MCF 10A (cell line): ENCODE measurements around the gene KLHL15. TPM values are rescaled to one million over a fixed set of nuclear protein-coding genes. Genes with fewer than 3 reads are reported as not detected.

Experiments used
- BruUV-seq: library from RNA; stranded (reverse); fragments of 400-500 nt; replicated peaks from 2 replicates; lab custom pipeline; 2021; lab: Mats Ljungman, UMichigan
- CTCF ChIA-PET: fragments of 300-600 bp; sonication (Branson Sonifier 250); formaldehyde crosslinking; extraction: SDS; loops from one replicate; lab custom pipeline; 2021; ENCODE audit warnings: antibody characterized with exemption, inconsistent platforms; lab: Yijun Ruan, JAX
- POLR2A ChIA-PET: fragments of 300-600, 350-650 bp; sonication (Branson Sonifier 250); formaldehyde crosslinking; extraction: SDS; loops from one replicate; lab custom pipeline; 2020; ENCODE audit warnings: antibody characterized with exemption, inconsistent platforms; lab: Yijun Ruan, JAX
- DNase-seq: peaks from one replicate; pipeline ENCODE4 v3.0.0-alpha.2; 2018; ENCODE audit not compliant: unreplicated experiment
- H3K27ac Mint-ChIP-seq: one replicate; pipeline ENCODE4 v1.8.0; 2022; ENCODE audit warnings: mild to moderate bottlenecking, low read depth, mixed read lengths; ENCODE audit not compliant: unreplicated experiment
- H3K27me3 Mint-ChIP-seq: one replicate; pipeline ENCODE4 v1.8.0; 2022; ENCODE audit warnings: mixed read lengths; ENCODE audit not compliant: insufficient read depth, unreplicated experiment
- H3K36me3 Mint-ChIP-seq: one replicate; pipeline ENCODE4 v1.8.0; 2022; ENCODE audit warnings: mild to moderate bottlenecking, moderate library complexity, mixed read lengths; ENCODE audit not compliant: insufficient read depth, unreplicated experiment
- H3K4me1 Mint-ChIP-seq: one replicate; pipeline ENCODE4 v1.8.0; 2022; ENCODE audit warnings: mixed read lengths; ENCODE audit not compliant: insufficient read depth, unreplicated experiment
- H3K4me3 Mint-ChIP-seq: one replicate; pipeline ENCODE4 v1.8.0; 2022; ENCODE audit warnings: mild to moderate bottlenecking, moderate library complexity, mixed read lengths; ENCODE audit not compliant: unreplicated experiment
- H3K9me3 Mint-ChIP-seq: one replicate; pipeline ENCODE4 v1.8.0; 2022; ENCODE audit warnings: mixed read lengths; ENCODE audit not compliant: unreplicated experiment
- intact Hi-C: fragments of 100-400 bp; cut with micrococcal nuclease; formaldehyde crosslinking; loops from 2 replicates; pipeline ENCODE4 v1.14.1; 2022
- total RNA-seq: library from RNA; stranded (reverse); gene quantifications from 2 replicates; pipeline ENCODE4 v1.2.3, GENCODE V29; 2022
- TF ChIP-seq, protein P1 (sequence below): fragments of 200-600 bp; IDR thresholded peaks from one replicate; pipeline ENCODE4 v1.8.0; 2022; ENCODE audit warnings: antibody characterized with exemption, mild to moderate bottlenecking; ENCODE audit not compliant: unreplicated experiment

The KLHL15 gene
- total RNA-seq, 1 experiment from 2014 or later, result 4.8 TPM

DNA sequence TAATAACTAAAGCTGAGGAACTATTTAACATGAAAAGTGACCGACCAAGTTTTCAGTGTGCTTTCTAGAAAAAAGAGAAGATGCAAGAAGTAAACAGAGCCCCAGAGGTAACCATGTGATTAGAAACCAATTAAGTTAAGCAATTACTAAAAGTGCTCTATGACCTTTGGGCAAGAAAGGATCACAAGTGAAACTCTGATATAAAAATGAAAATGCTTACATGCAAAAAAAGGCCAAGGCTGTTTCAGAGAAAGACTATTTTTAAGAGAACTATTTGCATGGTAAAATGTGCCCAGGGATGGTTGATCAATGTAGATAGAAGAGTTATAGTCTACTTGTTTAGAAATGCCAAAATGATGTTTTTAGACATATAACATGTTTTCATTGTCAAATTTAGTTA lies 22.0 kb downstream of the KLHL15 start:
- peaks cover 37% of the 10 kb centered on the region for H3K27me3 Mint-ChIP-seq
- peaks cover 3% of the 10 kb centered on the region for H3K9me3 Mint-ChIP-seq
- intact Hi-C loops, result no loop called here
- H3K4me1 Mint-ChIP-seq, result peaks cover 8% of the 10 kb centered on the region
- ChIA-PET CTCF (interaction anchor here (0.8 kb wide), 1 partner anchor 9 kb away, joined by 6 read pairs; no protein-coding TSS in a partner anchor), POLR2A (no interaction called here)
- peaks cover 23% of the 10 kb centered on the region for H3K36me3 Mint-ChIP-seq
- TF ChIP-seq, protein P1, sequence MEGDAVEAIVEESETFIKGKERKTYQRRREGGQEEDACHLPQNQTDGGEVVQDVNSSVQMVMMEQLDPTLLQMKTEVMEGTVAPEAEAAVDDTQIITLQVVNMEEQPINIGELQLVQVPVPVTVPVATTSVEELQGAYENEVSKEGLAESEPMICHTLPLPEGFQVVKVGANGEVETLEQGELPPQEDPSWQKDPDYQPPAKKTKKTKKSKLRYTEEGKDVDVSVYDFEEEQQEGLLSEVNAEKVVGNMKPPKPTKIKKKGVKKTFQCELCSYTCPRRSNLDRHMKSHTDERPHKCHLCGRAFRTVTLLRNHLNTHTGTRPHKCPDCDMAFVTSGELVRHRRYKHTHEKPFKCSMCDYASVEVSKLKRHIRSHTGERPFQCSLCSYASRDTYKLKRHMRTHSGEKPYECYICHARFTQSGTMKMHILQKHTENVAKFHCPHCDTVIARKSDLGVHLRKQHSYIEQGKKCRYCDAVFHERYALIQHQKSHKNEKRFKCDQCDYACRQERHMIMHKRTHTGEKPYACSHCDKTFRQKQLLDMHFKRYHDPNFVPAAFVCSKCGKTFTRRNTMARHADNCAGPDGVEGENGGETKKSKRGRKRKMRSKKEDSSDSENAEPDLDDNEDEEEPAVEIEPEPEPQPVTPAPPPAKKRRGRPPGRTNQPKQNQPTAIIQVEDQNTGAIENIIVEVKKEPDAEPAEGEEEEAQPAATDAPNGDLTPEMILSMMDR, result no peak
- BruUV-seq, result no TSS peak
- H3K27ac Mint-ChIP-seq, result no peak overlapping the region
- no peak for DNase-seq
- H3K4me3 Mint-ChIP-seq, result no peak overlapping the region

DNA sequence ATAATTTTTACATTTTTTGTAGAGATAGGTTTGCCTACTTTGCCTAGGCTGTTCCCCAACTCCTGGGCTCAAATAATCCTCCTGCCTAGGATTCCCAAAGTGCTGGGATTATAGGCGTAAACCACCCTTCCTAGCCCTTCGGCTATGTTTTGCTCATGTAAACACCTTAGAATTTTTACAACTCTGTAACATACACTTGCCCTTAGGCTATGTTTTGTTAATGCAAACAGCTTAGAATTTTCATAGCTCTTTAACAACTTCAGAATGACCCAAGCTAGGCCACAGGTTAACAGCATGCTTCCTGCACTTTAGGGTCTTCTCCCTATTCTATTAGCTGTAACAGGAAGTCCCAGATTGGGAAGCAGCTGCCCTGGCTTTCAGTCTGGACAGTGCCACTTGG lies 24.2 kb downstream of the KLHL15 start:
- POLR2A ChIA-PET, result interaction anchor here (0.9 kb wide), 1 partner anchor 52 kb away, joined by 4 read pairs; the partner anchor contains the start of gene EIF2S3
- intact Hi-C loops, result no loop called here
- Mint-ChIP-seq H3K36me3 (peaks cover 38% of the 10 kb centered on the region), H3K9me3 (no peaks in the 10 kb centered on the region), H3K27me3 (peaks cover 31% of the 10 kb centered on the region), H3K4me1 (no peaks in the 10 kb centered on the region), H3K4me3 (no peak overlapping the region), H3K27ac (no peak overlapping the region)
- DNase-seq, result no peak
- CTCF ChIA-PET, result interaction anchor here (0.6 kb wide), 2 partner anchors 51 to 1272 kb away, joined by 3 read pairs; no protein-coding TSS in a partner anchor
- BruUV-seq, result no TSS peak
- TF ChIP-seq, protein P1, result no peak

DNA sequence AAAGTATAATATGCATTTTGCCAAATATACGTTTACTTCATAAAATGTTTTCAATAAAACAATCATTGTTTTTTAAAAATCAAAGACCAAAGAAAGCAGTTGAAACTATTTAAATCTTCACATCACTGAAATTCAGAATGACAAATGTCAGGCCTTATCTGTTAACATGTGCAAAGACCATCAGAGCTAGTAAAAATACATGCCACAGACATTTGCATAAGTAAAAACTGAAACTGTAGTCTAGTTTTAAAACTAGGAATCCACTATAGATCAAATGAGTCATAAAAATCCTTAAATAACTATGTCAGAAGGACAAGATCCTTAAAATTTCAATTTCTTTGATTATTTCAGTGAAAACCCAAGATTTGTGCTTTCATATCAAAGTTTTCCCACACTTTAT lies 24.8 kb downstream of the KLHL15 start:
- BruUV-seq, result no TSS peak
- H3K9me3 Mint-ChIP-seq, result no peaks in the 10 kb centered on the region
- ChIA-PET POLR2A (interaction anchor here (0.9 to 1.6 kb wide), 2 partner anchors 11 to 53 kb away, joined by 4 read pairs; partner anchors contain the start of gene EIF2S3), CTCF (interaction anchor here (0.6 kb wide), 1 partner anchor 51 kb away, joined by 3 read pairs; no protein-coding TSS in a partner anchor)
- H3K36me3 Mint-ChIP-seq, result peaks cover 38% of the 10 kb centered on the region
- TF ChIP-seq, protein P1, result no peak
- no peak overlapping the region for H3K4me3 Mint-ChIP-seq
- H3K27me3 Mint-ChIP-seq, result peaks cover 31% of the 10 kb centered on the region
- no peak for DNase-seq
- H3K4me1 Mint-ChIP-seq, result no peaks in the 10 kb centered on the region
- no peak overlapping the region for H3K27ac Mint-ChIP-seq
- intact Hi-C loops, result no loop called here

DNA sequence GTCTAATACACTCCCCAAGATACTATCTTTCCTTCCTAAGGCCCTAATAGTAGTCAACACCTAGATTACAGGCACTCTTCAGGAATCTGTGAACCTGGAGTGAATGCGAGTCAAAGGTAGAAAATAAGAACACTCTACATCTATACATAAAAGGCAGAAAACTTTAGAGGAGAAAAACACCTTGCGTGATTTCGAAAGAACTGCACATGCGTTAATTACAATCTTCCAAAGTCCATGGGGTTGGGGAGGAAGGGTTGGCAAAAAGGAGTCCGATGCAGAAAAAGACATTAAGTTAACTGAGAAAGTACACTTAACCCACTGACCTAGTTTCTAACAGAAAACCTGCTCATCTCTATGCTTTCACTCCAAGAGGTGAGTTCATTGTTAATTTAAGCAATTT lies 27.3 kb downstream of the KLHL15 start:
- TF ChIP-seq, protein P1, result no peak
- Mint-ChIP-seq H3K4me3 (no peak overlapping the region), H3K27me3 (peaks cover 31% of the 10 kb centered on the region), H3K27ac (no peak overlapping the region), H3K4me1 (no peaks in the 10 kb centered on the region), H3K9me3 (no peaks in the 10 kb centered on the region), H3K36me3 (peaks cover 37% of the 10 kb centered on the region)
- BruUV-seq, result no TSS peak
- POLR2A ChIA-PET, result no interaction called here
- intact Hi-C loops, result no loop called here
- DNase-seq, result no peak
- CTCF ChIA-PET, result interaction anchor here (0.6 kb wide), 1 partner anchor 19 kb away, joined by 4 read pairs; no protein-coding TSS in a partner anchor
